H1 (cell line): Measurements from ENCODE around the gene CEACAM1. TPM values are rescaled to one million over a fixed set of nuclear protein-coding genes. Genes with fewer than 3 reads are reported as not detected.

Source experiments
- CTCF ChIA-PET: fragments of 300-600 bp; sonication (Branson Sonifier 250); formaldehyde crosslinking; loops from one replicate; lab custom pipeline; 2021; ENCODE audit not compliant: partially characterized antibody; lab: Charles Lee
- POLR2A ChIA-PET: fragments of 300-600 bp; sonication (Branson Sonifier 250); formaldehyde crosslinking; loops from one replicate; lab custom pipeline; 2021; ENCODE audit warnings: inconsistent platforms; ENCODE audit not compliant: partially characterized antibody; lab: Charles Lee
- DNase-seq, 2 experiments: peaks; one replicate each; pipeline versions ENCODE4 v3.0.0 to v3.0.0-alpha.2; 2010 to 2022; ENCODE audit warnings: low spot score in 2 of 2, low read depth in 1 of 2, mixed read lengths in 1 of 2
- FAIRE-seq: peaks from 2 replicates; lab custom pipeline; 2011; peaks lifted over from hg19 to GRCh38; lab: Jason Lieb, UNC
- H2AFZ ChIP-seq: 2 replicates; pipeline ENCODE4 v1.8.1; 2012; ENCODE audit warnings: low read length, inconsistent platforms
- H2AK5ac ChIP-seq: 2 replicates; pipeline ENCODE4 v1.6.1; 2013; ENCODE audit warnings: low read depth, low read length
- H2BK120ac ChIP-seq: replicated peaks from 2 replicates; pipeline ENCODE3; 2013; ENCODE audit warnings: low read depth, low read length, inconsistent platforms
- H2BK12ac ChIP-seq: 2 replicates; pipeline ENCODE4 v1.6.1; 2013; ENCODE audit warnings: low read depth, low read length
- H2BK15ac ChIP-seq: 2 replicates; pipeline ENCODE4 v1.6.1; 2013; ENCODE audit warnings: low read length
- H2BK20ac ChIP-seq: 2 replicates; pipeline ENCODE4 v1.6.1; 2013; ENCODE audit warnings: low read length
- H2BK5ac ChIP-seq: 2 replicates; pipeline ENCODE4 v1.6.1; 2013; ENCODE audit warnings: low read depth, low read length
- H3K14ac ChIP-seq: 2 replicates; pipeline ENCODE4 v1.6.1; 2013; ENCODE audit warnings: inconsistent platforms; ENCODE audit not compliant: insufficient read length
- H3K18ac ChIP-seq: 2 replicates; pipeline ENCODE4 v1.6.1; 2013; ENCODE audit warnings: low read length; ENCODE audit errors: extremely low read depth
- H3K23ac ChIP-seq: 2 replicates; pipeline ENCODE4 v1.6.1; 2013; ENCODE audit warnings: inconsistent platforms; ENCODE audit not compliant: insufficient read length
- H3K23me2 ChIP-seq: 2 replicates; pipeline ENCODE4 v1.6.1; 2013; ENCODE audit warnings: low read depth, low read length
- H3K27ac ChIP-seq: 2 replicates; pipeline ENCODE4 v1.6.1; 2011; ENCODE audit warnings: low read depth, low read length, inconsistent platforms
- H3K27me3 ChIP-seq, 4 experiments: replicated peaks in 1 of 4; 1 replicate in 1 of 4; 2 replicates in 3 of 4; pipeline versions ENCODE4 v1.6.1 to v1.8.1; 2011 to 2013; ENCODE audit warnings: low read length in 3 of 4, mild to moderate bottlenecking in 3 of 4, inconsistent platforms in 2 of 4, mixed read lengths in 2 of 4, moderate library complexity in 1 of 4; ENCODE audit not compliant: control insufficient read depth in 3 of 4, insufficient read depth in 3 of 4; ENCODE audit errors: extremely low read depth in 1 of 4
- H3K36me3 ChIP-seq, 4 experiments: 2 replicates each; pipeline versions ENCODE4 v1.6.1 to v1.8.1; 2011 to 2013; ENCODE audit warnings: mild to moderate bottlenecking in 4 of 4, low read length in 3 of 4, moderate library complexity in 2 of 4, control low read depth in 1 of 4, inconsistent platforms in 1 of 4; ENCODE audit not compliant: insufficient read depth in 4 of 4, control insufficient read depth in 2 of 4
- H3K4ac ChIP-seq: replicated peaks from 2 replicates; pipeline ENCODE3; 2013; ENCODE audit warnings: low read length, low read depth, mixed read lengths, inconsistent platforms; ENCODE audit not compliant: insufficient read length
- H3K4me1 ChIP-seq, 4 experiments: replicated peaks in 1 of 4; 1 replicate in 1 of 4; 2 replicates in 3 of 4; pipeline versions ENCODE4 v1.6.1 to v1.8.1; 2011 to 2013; ENCODE audit warnings: low read length in 3 of 4, inconsistent platforms in 2 of 4, mixed read lengths in 1 of 4; ENCODE audit not compliant: insufficient read depth in 4 of 4, control insufficient read depth in 3 of 4
- H3K4me2 ChIP-seq, 2 experiments: 2 replicates each; pipeline versions ENCODE4 v1.6.1 to v1.8.1; 2011 to 2013; ENCODE audit warnings: low read depth in 2 of 2, low read length in 2 of 2, control low read depth in 1 of 2, inconsistent platforms in 1 of 2, mild to moderate bottlenecking in 1 of 2; ENCODE audit not compliant: insufficient read depth in 1 of 2
- H3K4me3 ChIP-seq, 4 experiments: fragments of 200-600, 300-600 bp in 1 of 4; sonication (generic), shearing (Covaris generic), sonication (Bioruptor Twin) in 1 of 4; 2 replicates each; pipeline versions ENCODE4 v1.5.1 to v1.8.1; 2011 to 2016; ENCODE audit warnings: low read length in 4 of 4, low read depth in 3 of 4, control low read depth in 2 of 4, inconsistent platforms in 2 of 4, mild to moderate bottlenecking in 2 of 4, mixed read lengths in 1 of 4, moderate library complexity in 1 of 4; ENCODE audit not compliant: insufficient read depth in 2 of 4; ENCODE audit errors: extremely low read depth in 1 of 4
- H3K56ac ChIP-seq: replicated peaks from 2 replicates; pipeline ENCODE3; 2013; ENCODE audit warnings: low read depth, mild to moderate bottlenecking, mixed read lengths, low read length, inconsistent platforms; ENCODE audit not compliant: insufficient read length
- H3K79me1 ChIP-seq: 2 replicates; pipeline ENCODE4 v1.6.1; 2013; ENCODE audit warnings: low read depth, low read length, control low read depth
- H3K79me2 ChIP-seq, 2 experiments: 2 replicates each; pipeline versions ENCODE4 v1.6.1 to v1.8.1; 2012 to 2013; ENCODE audit warnings: low read length in 2 of 2, mild to moderate bottlenecking in 2 of 2, inconsistent platforms in 1 of 2; ENCODE audit not compliant: insufficient read depth in 2 of 2, control insufficient read depth in 1 of 2
- H3K9ac ChIP-seq, 4 experiments: replicated peaks in 1 of 4; 1 replicate in 1 of 4; 2 replicates in 3 of 4; pipeline versions ENCODE4 v1.6.1 to v1.8.1; 2011 to 2013; ENCODE audit warnings: low read depth in 3 of 4, low read length in 3 of 4, control low read depth in 2 of 4, mild to moderate bottlenecking in 2 of 4, moderate library complexity in 2 of 4, inconsistent platforms in 1 of 4; ENCODE audit errors: extremely low read depth in 1 of 4
- H3K9me3 ChIP-seq, 2 experiments: 2 replicates each; pipeline versions ENCODE4 v1.6.1 to v1.8.1; 2012 to 2013; ENCODE audit warnings: mild to moderate bottlenecking in 2 of 2, moderate library complexity in 2 of 2, control low read depth in 1 of 2, inconsistent platforms in 1 of 2, low read depth in 1 of 2, low read length in 1 of 2, mixed read lengths in 1 of 2; ENCODE audit not compliant: insufficient read depth in 2 of 2
- H4K20me1 ChIP-seq, 2 experiments: replicated peaks in 1 of 2; 2 replicates each; pipeline versions ENCODE3 to v1.8.1; 2011 to 2013; ENCODE audit warnings: inconsistent platforms in 2 of 2, low read length in 2 of 2, mild to moderate bottlenecking in 1 of 2; ENCODE audit not compliant: insufficient read depth in 2 of 2, control insufficient read depth in 1 of 2
- H4K5ac ChIP-seq: 2 replicates; pipeline ENCODE4 v1.6.1; 2013; ENCODE audit warnings: low read length, low read depth, mixed read lengths, inconsistent platforms; ENCODE audit not compliant: insufficient read length
- H4K8ac ChIP-seq: 2 replicates; pipeline ENCODE4 v1.8.0; 2013; ENCODE audit warnings: mild to moderate bottlenecking, moderate library complexity, low read length, inconsistent platforms; ENCODE audit not compliant: insufficient read depth; ENCODE audit errors: extremely low read depth
- H4K91ac ChIP-seq: replicated peaks from 2 replicates; pipeline ENCODE3; 2013; ENCODE audit warnings: low read length, mixed read lengths, inconsistent platforms; ENCODE audit not compliant: insufficient read length
- ASH2L ChIP-seq: fragments of 200-600, 300-600 bp; sonication (generic); IDR thresholded peaks from one replicate; pipeline ENCODE4 v1.7.1; 2017; ENCODE audit warnings: low read length
- EP300 ChIP-seq, 2 experiments: IDR thresholded peaks; 1 replicate in 1 of 2; 2 replicates in 1 of 2; pipeline ENCODE4 v1.6.1; 2011 to 2012; ENCODE audit warnings: low read depth in 2 of 2, low read length in 2 of 2, mild to moderate bottlenecking in 2 of 2, borderline replicate concordance in 1 of 2, inconsistent platforms in 1 of 2, moderate library complexity in 1 of 2
- GABPA ChIP-seq: IDR thresholded peaks from 2 replicates; pipeline ENCODE4 v1.6.1; 2011; ENCODE audit warnings: mild to moderate bottlenecking, low read length, moderate library complexity, borderline replicate concordance; ENCODE audit not compliant: insufficient read depth
- HDAC6 ChIP-seq: IDR thresholded peaks from one replicate; pipeline ENCODE4 v1.7.1; 2012; ENCODE audit warnings: low read depth, mild to moderate bottlenecking, inconsistent platforms, low read length, moderate library complexity
- PHF8 ChIP-seq: fragments of 200-600 bp; sonication (generic); conservative IDR thresholded peaks from 2 replicates; pipeline ENCODE4 v1.7.1; 2012; ENCODE audit warnings: low read depth, mild to moderate bottlenecking, inconsistent platforms, low read length, moderate library complexity
- POU5F1 ChIP-seq: IDR thresholded peaks from 2 replicates; pipeline ENCODE4 v1.6.1; 2011; ENCODE audit warnings: low read depth, mild to moderate bottlenecking, low read length, moderate library complexity
- RNF2 ChIP-seq: fragments of 200-900, 300-1000 bp; sonication (generic); IDR thresholded peaks from 2 replicates; pipeline ENCODE4 v1.7.1; 2016; ENCODE audit warnings: borderline replicate concordance, low read depth, mild to moderate bottlenecking, antibody characterized with exemption, low read length; ENCODE audit not compliant: poor library complexity, severe bottlenecking; ENCODE audit errors: missing control alignments
- SRF ChIP-seq: IDR thresholded peaks from 2 replicates; pipeline ENCODE4 v1.6.1; 2011; ENCODE audit warnings: mild to moderate bottlenecking, low read depth, low read length, moderate library complexity
- WGBS, 2 experiments: shearing (Covaris generic) in 1 of 2; methylation state at CpG; one replicate each; pipeline versions ENCODE4 v1.1.6 to v1.1.7; 2013 to 2015; ENCODE audit warnings: low lambda C conversion rate in 2 of 2, mixed read lengths in 2 of 2, inconsistent platforms in 1 of 2, low coverage in 1 of 2, missing lambda C conversion rate in 1 of 2; ENCODE audit not compliant: insufficient replicate concordance in 2 of 2, insufficient coverage in 1 of 2, insufficient read length in 1 of 2; ENCODE audit errors: extremely low coverage in 1 of 2, missing lambda C conversion rate in 1 of 2; 5-methylcytosine and 5-hydroxymethylcytosine counted together
- polyA plus RNA-seq, 7 experiments: library from polyadenylated mRNA; depleted of rRNA in 3 of 7; stranded (reverse) in 5 of 7; unstranded in 2 of 7; fragments of >200 nt in 5 of 7; fragments of 200-250 nt in 2 of 7; gene quantifications; 1 replicate in 5 of 7; 2 replicates in 1 of 7; 4 replicates in 1 of 7; pipeline versions ENCODE4 v1.2.1 to v1.2.3, GENCODE V29; 2011 to 2013; ENCODE audit warnings: missing spikeins in 2 of 7, mixed read lengths in 2 of 7
- total RNA-seq: library from RNA; stranded (reverse); fragmentation: NEBNext Ultra II Directional; extraction: Animal tissue kit (Norgen Biotek cat#: 25700); gene quantifications from 2 replicates; pipeline ENCODE4 v1.2.1, GENCODE V29; 2021
- TF ChIP-seq, protein P1 (sequence below): IDR thresholded peaks from 2 replicates; pipeline ENCODE4 v1.6.1; 2012; ENCODE audit warnings: inconsistent platforms

CEACAM1 gene
- total and polyA plus RNA-seq, 2 of the 8 experiments (the other 6 are each of a cell fraction or from before 2014, with no cell fraction given): 1.8 to 3.6 TPM

GRCh38 chr19:42477933-42478332, 50.3 kb downstream of the CEACAM1 start:
- WGBS, 2 experiments: 83% methylated on average over 2 of the region's 2 CpGs; no CpG with 5 or more reads in 1 of the 2 experiments
- no peaks in the 10 kb centered on the region for H3K27me3 ChIP-seq
- TF ChIP-seq EP300 (IDR thresholded peaks at IDR 0.05; ENCODE audit: borderline replicate concordance in 1 of 2, low read depth in 2 of 2, low read length in 2 of 2) (no peak), PHF8 (no peak), GABPA (no peak), SRF (no peak), ASH2L (no peak), RNF2 (no peak), HDAC6 (no peak), POU5F1 (no peak)
- TF ChIP-seq, protein P1, sequence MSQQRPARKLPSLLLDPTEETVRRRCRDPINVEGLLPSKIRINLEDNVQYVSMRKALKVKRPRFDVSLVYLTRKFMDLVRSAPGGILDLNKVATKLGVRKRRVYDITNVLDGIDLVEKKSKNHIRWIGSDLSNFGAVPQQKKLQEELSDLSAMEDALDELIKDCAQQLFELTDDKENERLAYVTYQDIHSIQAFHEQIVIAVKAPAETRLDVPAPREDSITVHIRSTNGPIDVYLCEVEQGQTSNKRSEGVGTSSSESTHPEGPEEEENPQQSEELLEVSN: no peak

More at GRCh38 chr19:42477933-42478332, 50.3 kb downstream of the CEACAM1 start:
- Histone ChIP-seq H2BK5ac (no peak overlapping the region), H3K4ac (no peak overlapping the region), H3K9me3 (no peaks in the 10 kb centered on the region), H3K4me1 (peaks cover 5 to 21% (median 19%) of the 10 kb centered on the region in 4 experiments), H2BK15ac (no peak overlapping the region), H3K79me1 (no peaks in the 10 kb centered on the region), H3K23ac (no peak overlapping the region), H3K56ac (no peak overlapping the region), H4K5ac (no peak overlapping the region), H4K91ac (no peak overlapping the region), H2BK120ac (no peak overlapping the region), H3K23me2 (no peaks in the 10 kb centered on the region), H3K14ac (no peak overlapping the region), H2AFZ (no peak overlapping the region), H2BK12ac (0 out of 2 replicates have a peak overlapping the region, but pooled peaks have one; percentile 5), H4K8ac (no peak overlapping the region), H3K4me3 (no peak overlapping the region), H3K36me3 (no peaks in the 10 kb centered on the region), H3K79me2 (no peaks in the 10 kb centered on the region), H3K9ac (no peak overlapping the region), H3K4me2 (no peak overlapping the region), H3K18ac (no peak overlapping the region), H4K20me1 (no peaks in the 10 kb centered on the region), H3K27ac (no peak overlapping the region), H2BK20ac (no peak overlapping the region), H2AK5ac (no peak overlapping the region)
- ChIA-PET CTCF (interaction anchor here (1.3 to 2.3 kb wide), 2 partner anchors 11 to 51 kb away, joined by 3 to 7 read pairs; partner anchors contain the start of gene CEACAM1), POLR2A (interaction anchor here (0.6 kb wide), 1 partner anchor 246 kb away, joined by 3 read pairs; no protein-coding TSS in a partner anchor)
- DNase-seq: no peak
- no peak for FAIRE-seq
